Muscle of arm (tissue), 14 donors: ENCODE results near the gene SNX9. TPM values are rescaled to one million over a fixed set of nuclear protein-coding genes. Genes with fewer than 3 reads are reported as not detected.
"Not testable (repeated sequence)": the region's sequence is repeated elsewhere in the genome, so short reads cannot be mapped to it uniquely, and the experiment has no call there.

Experiments used
- DNase-seq: peaks from one replicate; pipeline ENCODE4 v3.0.0-alpha.2; 2013
- long read RNA-seq, 11 donors: transcript quantifications; one replicate each; lab custom pipeline, GENCODE V29; 2026
- polyA plus RNA-seq, 12 donors: library from polyadenylated mRNA; unstranded; fragments of 120-200 nt; gene quantifications; one replicate each; pipeline ENCODE4 v1.2.1, GENCODE V29; 2013; ENCODE audit not compliant: insufficient read length in 12 of 12

Gene SNX9
- 10 to 100 TPM in 11 of 12 donors, not detected in 1; 18.6 to 33.8 (median 26.3) TPM for polyA plus RNA-seq
- long read RNA-seq, donor 1, full-length matches to known transcripts, result 6 of 12 reads
- long read RNA-seq, donor 1, partial matches to known transcripts, result 6 of 12 reads
- long read RNA-seq, donor 1, other reads (novel, unspliced or antisense), result 0 of 12 reads
- long read RNA-seq, donor 2, full-length matches to known transcripts, result 4 of 4 reads
- long read RNA-seq, donor 2, partial matches to known transcripts, result 0 of 4 reads
- long read RNA-seq, donor 2, other reads (novel, unspliced or antisense), result 0 of 4 reads
- long read RNA-seq, donor 3, full-length matches to known transcripts, result 2 of 2 reads
- long read RNA-seq, donor 3, partial matches to known transcripts, result 0 of 2 reads
- long read RNA-seq, donor 3, other reads (novel, unspliced or antisense), result 0 of 2 reads
- long read RNA-seq, donor 4, full-length matches to known transcripts, result 2 of 2 reads
- long read RNA-seq, donor 4, partial matches to known transcripts, result 0 of 2 reads
- long read RNA-seq, donor 4, other reads (novel, unspliced or antisense), result 0 of 2 reads
- long read RNA-seq, donor 5, full-length matches to known transcripts, result 15 of 34 reads
- long read RNA-seq, donor 5, partial matches to known transcripts, result 19 of 34 reads
- long read RNA-seq, donor 5, other reads (novel, unspliced or antisense), result 0 of 34 reads
- long read RNA-seq, donor 6, full-length matches to known transcripts, result 1 of 1 reads
- long read RNA-seq, donor 6, partial matches to known transcripts, result 0 of 1 reads
- long read RNA-seq, donor 6, other reads (novel, unspliced or antisense), result 0 of 1 reads
- long read RNA-seq, donor 7, result 0 reads
- long read RNA-seq, donor 8, full-length matches to known transcripts, result 7 of 7 reads
- long read RNA-seq, donor 8, partial matches to known transcripts, result 0 of 7 reads
- long read RNA-seq, donor 8, other reads (novel, unspliced or antisense), result 0 of 7 reads
- long read RNA-seq, donor 9, result 0 reads
- long read RNA-seq, donor 10, full-length matches to known transcripts, result 5 of 5 reads
- long read RNA-seq, donor 10, partial matches to known transcripts, result 0 of 5 reads
- long read RNA-seq, donor 10, other reads (novel, unspliced or antisense), result 0 of 5 reads
- long read RNA-seq, donor 11, full-length matches to known transcripts, result 4 of 4 reads
- long read RNA-seq, donor 11, partial matches to known transcripts, result 0 of 4 reads
- long read RNA-seq, donor 11, other reads (novel, unspliced or antisense), result 0 of 4 reads

DNA sequence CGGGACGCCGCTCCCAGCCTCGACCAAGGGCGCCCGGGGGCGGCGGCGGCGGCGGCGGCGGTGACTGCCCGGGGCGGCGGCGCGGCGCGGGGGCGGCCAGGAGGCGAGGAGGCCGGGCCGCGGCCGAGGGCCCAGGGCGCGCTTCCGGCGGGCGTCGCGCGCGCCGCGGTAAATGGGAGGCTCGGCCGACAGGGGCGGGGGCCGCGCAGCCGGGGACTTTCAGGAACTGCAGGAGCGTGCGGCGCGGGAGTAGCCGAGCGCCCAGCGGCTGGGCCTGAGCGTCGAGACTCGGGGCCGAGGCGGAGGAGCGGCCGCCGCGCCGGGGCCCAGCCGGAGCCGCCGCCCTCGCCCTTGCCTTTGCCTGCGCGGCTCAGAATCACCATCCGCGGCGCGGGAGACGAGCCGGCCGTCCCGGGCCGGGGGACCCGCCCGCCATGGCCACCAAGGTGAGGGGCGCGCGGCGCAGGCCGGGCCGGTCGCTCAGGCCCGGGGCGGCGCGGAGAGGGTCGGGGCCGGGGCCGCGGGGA, at the start of gene SNX9:
TSS of gene SNX9 (plus strand) at position 246 of the 527 bp plus-strand sequence. CDS start at position 435, 189 bp downstream.
- peak; percentile 71 for DNase-seq

DNA sequence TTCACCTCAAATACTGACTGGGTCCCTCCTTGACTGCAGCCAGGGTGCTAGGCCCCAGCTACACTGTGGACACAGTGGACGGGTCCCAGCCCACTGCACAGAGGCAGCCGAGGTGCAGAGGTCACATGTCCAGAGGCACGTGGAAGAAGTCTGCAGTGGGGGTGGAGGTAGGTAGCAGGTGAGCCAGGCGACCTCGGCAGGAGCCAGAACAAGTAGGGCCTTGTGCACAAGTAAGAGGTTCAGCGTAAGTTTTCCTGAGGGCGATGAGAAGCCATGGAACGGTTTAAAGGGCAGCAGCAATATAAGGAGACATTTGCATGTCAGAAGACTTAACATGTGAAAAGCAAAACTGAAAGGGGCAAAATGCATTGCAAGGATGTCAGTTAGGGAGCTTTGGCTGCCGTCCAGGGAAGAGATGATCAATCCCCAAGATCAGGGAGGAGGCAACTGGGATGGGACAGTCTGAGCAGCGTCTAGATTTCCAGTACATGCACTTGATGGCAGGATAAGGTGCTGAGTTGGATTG, 49.7 kb upstream of the SNX9 start:
- no peak for DNase-seq

DNA sequence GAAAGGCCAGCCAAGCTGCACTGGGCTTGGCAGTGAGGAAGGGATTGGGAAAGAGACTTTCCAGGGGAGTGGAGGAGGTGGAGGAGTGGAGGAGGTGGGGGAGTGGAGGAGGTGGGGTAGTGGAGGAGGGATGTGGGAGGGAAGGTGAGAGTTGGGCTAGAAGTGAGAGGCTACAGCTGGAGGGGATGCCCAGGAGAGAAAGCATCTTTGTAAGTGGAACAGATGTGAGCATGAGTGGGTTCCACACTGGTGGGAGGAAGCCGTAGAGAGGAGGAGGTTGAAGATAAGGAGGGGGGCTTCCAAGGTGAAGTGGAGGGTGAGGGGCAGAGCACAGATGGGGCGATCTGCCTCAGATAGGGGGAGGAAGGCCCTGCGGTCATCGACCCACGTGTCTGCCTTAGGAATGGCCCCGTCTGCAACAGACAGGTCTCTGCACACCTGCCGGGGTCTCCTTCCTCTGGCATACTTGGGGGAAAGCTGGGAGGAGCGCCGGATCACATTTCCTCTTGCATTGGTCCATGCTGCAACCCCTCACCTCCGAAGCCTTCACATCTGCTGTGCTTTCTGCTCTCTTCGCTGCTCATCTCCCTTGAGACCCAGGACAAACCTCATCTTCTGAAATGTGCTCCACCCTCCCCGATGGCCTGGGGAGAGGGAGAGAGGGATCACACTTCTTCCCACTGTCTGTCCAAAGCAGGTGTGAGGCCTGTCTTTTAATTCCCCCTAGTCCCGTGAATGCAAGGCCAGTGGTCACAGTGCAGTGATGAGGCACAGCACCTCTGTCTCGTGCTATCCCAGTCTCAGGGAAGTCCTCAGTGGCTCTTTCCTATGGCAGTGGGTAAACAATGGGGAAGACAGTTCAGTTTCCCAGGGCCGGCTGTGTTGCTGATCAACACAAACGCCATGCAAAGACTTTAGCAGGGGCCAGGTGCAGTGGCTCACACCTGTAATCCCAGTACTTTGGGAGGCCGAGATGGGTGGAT, 48.6 kb upstream of the SNX9 start:
- DNase-seq, result no peak

DNA sequence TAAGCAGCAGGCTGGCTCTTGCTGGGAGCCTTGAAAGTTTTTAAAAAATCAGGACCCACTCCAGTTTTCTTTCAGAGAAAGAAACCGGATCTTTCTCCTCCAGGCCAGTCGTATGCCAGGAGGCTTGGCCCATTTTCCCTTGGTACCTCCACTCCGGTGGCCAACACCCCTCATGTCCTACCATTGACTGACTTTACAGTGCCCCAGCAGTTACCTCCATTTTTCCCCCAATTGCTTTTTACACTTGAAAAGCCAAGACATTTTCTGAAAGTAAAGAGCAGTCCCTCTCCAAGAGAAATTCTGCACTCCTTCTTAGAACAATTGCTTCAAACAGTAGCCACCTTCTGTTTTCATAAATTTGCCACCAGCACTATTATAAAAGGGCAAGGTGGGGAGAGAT, 47.7 kb upstream of the SNX9 start:
- no peak for DNase-seq

DNA sequence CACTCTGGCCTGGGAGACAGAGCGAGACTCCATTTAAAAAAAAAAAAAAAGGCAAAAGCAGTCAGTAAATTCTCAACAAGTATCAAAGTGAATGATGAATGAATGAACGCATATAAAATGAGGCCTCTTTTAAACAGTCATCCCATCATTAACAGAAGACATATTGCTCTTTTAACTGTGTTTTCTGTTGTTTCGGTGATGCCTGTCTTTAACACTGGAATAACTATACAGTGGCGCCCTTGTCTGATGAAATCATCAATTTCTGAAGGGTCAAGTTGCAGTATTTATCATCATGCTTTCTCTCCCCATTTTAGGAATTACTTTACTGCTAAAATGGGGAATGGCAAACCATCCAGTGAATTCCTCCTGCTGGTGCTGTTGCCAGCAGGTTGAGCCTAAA, 45.7 kb upstream of the SNX9 start:
- no peak for DNase-seq

DNA sequence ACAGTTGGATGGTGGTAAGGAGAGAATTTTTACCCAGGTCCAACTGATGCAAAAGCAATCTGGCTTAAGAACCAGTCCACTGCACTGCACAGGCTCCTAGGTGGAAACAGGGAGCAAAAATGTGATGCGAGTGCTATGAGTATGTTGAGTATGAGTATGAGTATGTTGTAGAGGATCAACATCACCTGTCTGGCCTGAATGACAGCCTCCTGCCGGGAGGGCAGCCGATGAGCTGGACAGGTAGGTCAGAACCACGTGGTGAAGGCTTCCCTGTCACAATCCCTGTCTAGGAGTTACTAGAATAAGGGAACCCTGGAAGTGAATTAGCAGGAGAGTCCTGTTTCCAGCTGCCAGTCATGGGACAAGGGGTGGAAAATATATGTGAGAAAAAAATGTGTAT, 44.3 kb upstream of the SNX9 start:
- DNase-seq, result no peak

DNA sequence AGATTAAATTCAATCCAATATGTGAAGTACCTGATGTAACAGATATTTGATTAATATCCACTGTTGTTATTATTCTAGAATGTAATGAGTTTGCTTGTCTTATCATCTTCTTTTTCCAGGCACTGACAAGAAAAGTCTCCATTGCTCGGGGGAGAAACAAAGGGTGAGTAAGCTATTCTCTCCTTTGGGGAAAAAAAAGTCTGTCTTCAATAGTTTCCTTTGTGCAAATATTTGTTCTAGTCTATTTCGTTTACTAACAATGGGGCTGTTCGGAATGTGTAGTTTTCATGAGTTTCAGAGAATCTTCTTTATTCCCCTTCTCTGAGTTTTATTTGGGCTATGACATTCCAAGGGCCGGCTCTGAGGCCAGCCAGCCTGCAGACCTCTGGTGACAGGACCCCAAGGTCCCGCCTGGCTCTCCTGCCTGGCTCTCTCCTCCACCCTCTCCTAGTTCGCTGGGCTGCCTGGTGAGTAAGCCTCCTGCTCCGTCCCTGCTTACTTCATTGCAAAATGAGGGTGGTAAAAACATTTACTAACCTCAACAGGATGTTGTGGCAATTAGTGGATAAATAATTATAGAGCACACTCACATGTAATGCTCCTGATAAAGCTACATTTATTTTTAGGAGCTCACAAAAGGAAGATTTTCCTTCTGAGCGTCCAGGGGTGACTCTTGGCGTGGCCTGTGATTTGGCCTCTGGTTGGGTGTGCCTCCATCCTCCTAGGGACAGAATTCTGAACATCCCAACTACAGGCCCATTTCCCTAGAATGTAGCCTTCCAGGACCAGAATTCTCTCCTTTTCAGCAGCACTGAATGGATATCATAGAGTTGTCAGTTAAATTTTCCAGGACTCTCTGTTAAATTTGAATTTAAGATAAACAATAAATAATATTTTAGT, 43.1 kb upstream of the SNX9 start:
- DNase-seq, result no peak

DNA sequence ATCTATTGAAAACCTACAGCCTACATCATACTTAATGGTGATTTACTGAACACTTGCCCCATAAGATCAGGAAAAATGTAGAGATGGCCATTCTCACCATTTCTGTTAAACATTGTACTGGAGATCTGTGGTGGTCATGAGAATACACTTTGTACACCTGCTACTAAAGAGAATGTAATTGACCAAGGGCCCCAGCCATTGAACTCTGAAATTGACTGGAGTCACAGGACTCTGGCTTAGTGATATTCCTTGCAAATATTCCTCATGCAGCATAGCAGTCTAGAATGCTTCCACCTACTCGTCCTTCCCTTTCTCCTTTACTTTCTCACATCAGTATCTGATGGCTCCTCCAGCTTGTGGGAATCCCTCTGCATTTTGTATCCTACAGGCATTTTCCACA, 37.4 kb upstream of the SNX9 start:
- DNase-seq, result no peak

DNA sequence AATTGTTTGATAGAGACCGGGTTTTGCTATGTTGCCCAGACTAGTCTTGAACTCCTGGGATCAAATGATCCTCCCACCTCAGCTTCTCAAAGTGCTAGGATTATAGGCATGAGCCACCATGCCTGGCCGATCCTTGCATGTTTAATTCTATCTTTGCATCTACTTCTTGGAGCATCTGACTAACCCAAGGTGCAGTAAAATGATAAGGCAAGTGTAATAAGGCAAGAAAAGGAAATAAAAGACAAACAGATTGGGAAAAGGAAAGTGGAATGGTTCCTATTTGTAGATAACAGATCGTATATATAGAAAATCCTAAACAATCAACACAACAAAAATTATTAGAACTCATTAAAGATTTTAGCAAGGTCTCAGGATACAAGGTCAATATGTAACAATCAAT, 36.8 kb upstream of the SNX9 start:
- DNase-seq, result no peak

DNA sequence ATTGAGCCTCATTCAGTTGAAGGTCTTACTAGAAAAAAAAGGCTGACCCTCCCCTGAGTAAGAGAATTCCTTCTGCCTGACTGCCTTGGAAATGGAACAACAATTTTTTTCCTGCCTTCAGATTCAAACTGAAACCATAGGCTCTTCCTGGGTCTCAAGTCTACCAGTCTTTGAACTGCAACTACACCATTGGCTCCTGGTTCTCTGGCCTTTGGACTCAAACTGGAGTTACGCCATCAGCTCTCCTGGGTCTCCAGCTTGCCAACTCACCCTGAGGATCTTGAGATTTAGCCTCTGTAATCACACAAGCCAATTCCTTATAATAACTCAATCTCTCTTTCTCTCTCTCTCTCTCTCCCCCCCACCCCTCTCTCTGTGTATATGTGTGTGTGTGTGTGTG, 36.0 kb upstream of the SNX9 start:
- no peak for DNase-seq

DNA sequence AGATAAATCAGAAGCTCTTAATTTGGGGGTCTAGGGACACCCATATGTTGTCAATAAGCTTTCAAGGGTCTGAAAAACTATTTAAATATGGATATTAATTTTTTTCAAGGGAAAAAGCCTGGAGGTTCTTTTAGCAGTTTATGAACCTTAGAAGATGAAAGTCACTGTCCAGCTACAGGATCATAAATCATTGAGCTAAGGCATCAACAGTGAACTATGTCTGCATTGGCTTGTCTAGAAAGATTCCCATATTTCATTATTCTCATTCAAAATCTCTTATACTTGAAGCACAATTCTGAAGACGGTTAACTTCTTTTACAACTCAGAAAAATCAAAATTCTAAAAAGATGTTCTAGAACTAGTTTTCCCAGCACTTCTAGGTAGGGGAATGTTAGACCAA, 34.9 kb upstream of the SNX9 start:
- DNase-seq, result no peak

DNA sequence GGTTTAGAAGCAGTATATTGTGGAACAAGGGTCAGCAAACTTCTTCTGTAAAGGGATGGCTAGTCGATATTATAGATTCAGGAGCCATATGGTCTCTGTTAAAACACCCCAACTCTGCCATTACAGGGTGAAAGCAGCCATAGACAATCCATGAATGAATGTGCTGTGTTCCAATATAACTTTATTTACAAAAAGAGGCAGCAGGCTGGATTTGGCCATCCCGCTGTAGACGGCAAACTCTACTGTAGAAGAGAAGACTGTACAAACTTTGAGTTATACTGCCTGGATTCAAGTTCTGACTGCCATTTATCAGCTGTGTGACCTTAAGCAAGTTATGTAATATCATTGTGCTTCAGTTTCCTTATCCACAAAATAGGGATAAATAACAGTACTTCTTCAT, 33.7 kb upstream of the SNX9 start:
- DNase-seq, result no peak

DNA sequence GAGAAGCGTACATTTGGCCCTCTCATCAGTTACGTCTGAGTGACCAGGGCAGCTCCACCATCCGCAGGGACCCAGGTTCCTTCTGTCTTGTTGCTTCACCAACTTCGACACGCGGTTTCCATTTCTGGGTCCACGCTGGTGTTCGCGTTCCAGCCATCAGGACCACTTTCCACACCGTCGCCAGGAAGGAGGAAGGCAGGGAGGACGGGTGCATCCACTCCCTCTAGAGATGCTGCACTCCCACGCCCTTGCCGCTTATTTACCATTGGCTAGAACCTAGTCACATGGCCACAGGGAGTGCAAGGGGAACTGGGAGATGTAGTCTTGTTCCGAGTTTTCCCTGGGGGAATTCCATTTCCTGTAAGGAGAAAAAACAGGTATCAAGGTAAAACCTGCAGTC, 33.2 kb upstream of the SNX9 start:
- DNase-seq, result no peak

DNA sequence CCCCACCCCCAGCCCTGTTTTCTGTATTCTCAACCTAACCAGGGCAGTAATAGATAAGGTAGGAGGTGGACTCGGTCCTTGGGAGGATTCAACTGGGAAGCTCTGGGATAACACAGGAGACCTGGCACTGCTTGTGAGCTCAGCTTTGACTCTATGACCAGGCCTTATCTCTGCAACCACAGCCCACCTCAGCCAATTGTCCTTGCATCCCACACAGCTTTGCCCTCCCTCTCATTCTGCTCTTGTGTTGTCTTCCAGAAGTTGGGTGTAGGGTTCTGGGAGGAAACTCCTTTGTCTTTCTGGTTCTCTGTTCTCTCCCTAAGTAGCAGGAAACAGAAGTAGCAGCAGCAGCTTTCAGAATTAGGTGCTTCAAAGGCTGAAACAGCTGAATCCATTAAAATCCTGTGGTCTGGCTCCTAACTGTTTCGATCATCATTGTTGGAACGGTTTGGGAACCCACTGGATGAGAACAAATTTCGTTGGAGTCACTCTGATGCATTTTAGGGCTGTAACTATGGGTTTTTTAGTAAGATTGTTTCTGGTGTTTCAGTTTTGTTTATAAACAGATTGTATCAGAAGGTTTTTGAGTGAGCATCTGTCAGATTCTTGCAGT, 32.4 kb upstream of the SNX9 start:
- DNase-seq, result no peak

DNA sequence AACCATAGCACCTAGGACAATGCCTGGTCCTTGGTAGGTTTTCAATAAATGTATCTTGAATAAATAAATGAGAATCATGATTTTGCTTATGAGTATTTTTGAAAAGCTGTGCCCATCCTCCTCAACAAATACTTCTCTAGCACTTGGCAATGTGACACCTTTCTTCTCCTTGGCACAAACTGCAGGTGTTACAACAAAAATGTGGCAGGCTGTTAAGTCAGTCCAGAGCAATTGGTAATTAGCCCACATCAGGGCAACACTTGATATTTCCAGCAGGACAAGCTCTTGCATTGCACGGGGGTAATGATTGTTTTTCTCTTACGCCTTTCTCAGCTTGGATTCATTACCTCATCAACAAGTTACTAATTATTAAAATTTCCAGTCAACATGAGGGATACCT, 31.6 kb upstream of the SNX9 start:
- no peak for DNase-seq

DNA sequence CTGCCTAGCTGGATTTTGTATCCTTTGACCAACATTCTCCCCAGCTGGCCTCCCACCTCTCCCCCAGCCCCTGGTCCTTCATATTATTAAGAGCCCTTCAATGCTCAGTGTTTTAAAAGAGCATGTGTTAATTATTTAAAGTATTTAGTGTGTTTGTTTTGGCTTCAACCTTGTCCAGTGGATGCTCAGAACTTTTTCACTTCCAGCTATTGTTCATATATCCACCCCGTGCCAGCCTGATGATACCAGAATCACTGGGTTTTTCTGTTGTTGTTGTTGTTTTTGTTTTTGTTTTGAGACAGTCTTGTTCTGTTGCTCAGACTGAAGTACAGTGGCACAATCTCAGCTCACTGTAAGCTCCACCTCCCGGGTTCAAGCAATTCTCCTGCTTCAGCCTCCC, 30.4 kb upstream of the SNX9 start:
- no peak for DNase-seq

DNA sequence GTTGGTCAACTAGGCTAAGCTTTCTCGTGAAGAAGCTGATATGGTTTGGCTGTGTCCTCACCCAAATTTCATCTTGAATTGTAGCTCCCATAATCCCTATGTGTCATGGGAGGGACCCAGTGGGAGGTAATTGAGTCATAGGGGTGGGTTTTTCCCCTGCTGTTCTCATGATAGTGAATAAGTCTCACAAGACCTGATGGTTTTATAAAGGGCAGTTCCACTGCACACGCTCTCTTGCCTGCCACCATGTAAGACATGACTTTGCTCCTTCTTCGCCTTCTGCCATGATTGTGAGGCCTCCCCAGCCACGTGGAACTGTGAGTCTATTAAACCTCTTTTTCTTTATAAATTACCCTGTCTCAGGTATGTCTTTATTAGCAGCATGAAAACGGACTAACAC, 29.0 kb upstream of the SNX9 start:
- not testable (repeated sequence) for DNase-seq

DNA sequence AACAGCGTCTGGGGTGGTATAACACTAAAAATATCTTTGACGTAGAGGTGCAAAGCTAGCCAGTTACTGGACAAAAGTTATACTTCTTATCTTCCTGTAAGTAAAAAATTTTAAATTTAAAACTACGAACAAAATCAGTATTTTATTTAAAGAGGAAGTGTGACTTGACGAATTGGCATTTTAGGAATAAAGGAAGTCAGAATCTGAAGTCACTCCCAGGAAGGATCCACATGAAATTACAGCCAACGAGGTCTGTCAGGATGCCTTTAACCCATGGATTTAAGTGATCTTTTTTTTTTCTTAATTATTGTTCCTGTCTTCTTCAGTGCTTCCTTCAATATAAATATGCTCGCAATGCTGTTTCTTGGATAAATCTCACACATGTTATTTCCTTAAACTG, 27.2 kb upstream of the SNX9 start:
- DNase-seq, result no peak

DNA sequence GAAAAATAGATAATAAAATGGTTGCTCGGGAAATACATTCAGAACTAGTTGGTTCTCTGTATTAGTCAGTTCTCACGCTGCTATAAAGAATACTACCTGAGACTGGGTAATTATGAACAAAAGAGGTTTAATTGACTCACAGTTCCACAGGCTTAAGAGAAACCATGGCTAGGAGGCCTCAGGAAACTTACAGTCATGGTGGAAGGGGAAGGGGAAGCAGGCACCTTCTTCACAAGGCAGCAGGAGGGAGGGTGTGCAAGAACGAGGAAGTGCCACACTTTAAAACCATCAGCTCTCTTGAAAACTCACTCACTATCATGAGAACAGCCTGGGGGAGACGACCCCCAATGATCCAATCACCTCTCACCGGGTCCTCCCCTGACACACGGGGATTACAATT, 24.2 kb upstream of the SNX9 start:
- DNase-seq, result no peak
